BLaER1 (cell line): ENCODE results near the gene PLEKHG4B.
"Not testable (repeated sequence)": the region's sequence is repeated elsewhere in the genome, so short reads cannot be mapped to it uniquely, and the experiment has no call there.

ENCODE experiments used
- H3K27ac ChIP-seq: shearing (Covaris generic); formaldehyde crosslinking; 2 replicates; pipeline ENCODE4 v1.8.1; 2022
- H3K27me3 ChIP-seq: shearing (Covaris generic); formaldehyde crosslinking; 2 replicates; pipeline ENCODE4 v1.8.1; 2022
- H3K36me3 ChIP-seq: shearing (Covaris generic); formaldehyde crosslinking; 2 replicates; pipeline ENCODE4 v1.8.1; 2022
- H3K4me1 ChIP-seq: shearing (Covaris generic); formaldehyde crosslinking; 2 replicates; pipeline ENCODE4 v1.8.1; 2022
- H3K4me2 ChIP-seq: shearing (Covaris generic); formaldehyde crosslinking; 2 replicates; pipeline ENCODE4 v1.8.1; 2022
- H3K4me3 ChIP-seq: shearing (Covaris generic); formaldehyde crosslinking; 2 replicates; pipeline ENCODE4 v1.8.1; 2022
- H3K9ac ChIP-seq: shearing (Covaris generic); formaldehyde crosslinking; 2 replicates; pipeline ENCODE4 v1.8.1; 2022
- H3K9me3 ChIP-seq: shearing (Covaris generic); formaldehyde crosslinking; 2 replicates; pipeline ENCODE4 v1.8.1; 2022
- H4K20me1 ChIP-seq: shearing (Covaris generic); formaldehyde crosslinking; 2 replicates; pipeline ENCODE4 v1.8.1; 2022
- Cebpa-rat ChIP-seq: shearing (Covaris generic); IDR thresholded peaks from 2 replicates; pipeline ENCODE4 v1.8.1; 2022

The PLEKHG4B gene

DNA sequence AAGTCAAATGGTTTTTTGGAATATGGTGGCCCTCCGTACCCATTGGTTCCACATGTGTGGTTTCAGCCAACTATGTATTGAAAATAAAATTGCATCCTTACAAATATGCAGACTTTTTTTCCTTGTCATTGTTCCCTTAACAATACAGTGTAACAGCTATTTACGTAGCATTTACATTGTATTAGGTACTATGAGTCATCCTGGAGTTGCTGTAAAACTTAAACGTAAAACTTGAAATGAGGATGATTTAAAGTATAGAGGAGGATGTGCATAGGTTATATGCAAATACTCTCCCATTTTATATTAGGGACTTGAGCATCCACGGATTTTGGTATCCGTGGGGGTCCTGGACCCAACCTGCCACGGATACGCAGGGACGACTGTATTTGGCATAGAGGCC is 142.5 kb downstream of the PLEKHG4B start:
- Histone ChIP-seq H4K20me1 (peaks cover 38% of the 10 kb centered on the region), H3K4me3 (no peak overlapping the region), H3K4me1 (no peaks in the 10 kb centered on the region), H3K9ac (no peak overlapping the region), H3K9me3 (peaks cover 8% of the 10 kb centered on the region), H3K36me3 (peaks cover 96% of the 10 kb centered on the region), H3K4me2 (no peak overlapping the region), H3K27ac (no peak overlapping the region), H3K27me3 (no peaks in the 10 kb centered on the region)
- no peak for TF ChIP-seq Cebpa-rat

DNA sequence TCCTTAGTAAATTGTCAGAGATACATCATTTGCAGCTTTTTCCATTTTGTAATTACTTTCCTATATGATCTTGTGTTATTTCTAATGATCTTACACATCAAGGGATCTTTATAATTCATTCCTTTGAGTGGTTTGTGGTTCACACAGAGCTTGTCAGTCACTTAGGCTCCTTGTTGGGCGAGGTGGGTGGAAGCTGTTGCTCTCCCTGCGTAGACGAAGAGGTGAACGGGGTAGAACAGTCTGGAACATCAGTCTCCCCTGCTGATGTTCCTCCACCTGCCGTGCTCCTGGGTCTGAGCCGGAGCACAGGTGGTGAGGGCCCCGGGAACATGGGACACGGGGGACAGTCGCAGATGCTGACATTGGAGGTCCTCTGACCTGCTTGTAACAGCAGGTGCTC is 143.6 kb downstream of the PLEKHG4B start:
- H3K4me3 ChIP-seq, H3K9ac ChIP-seq, H3K27ac ChIP-seq, H3K4me2 ChIP-seq, H3K4me1 ChIP-seq, H3K27me3 ChIP-seq: not testable (repeated sequence)
- peaks cover 19% of the 10 kb centered on the region for H3K9me3 ChIP-seq
- H4K20me1 ChIP-seq: peaks cover 27% of the 10 kb centered on the region
- peaks cover 96% of the 10 kb centered on the region for H3K36me3 ChIP-seq

DNA sequence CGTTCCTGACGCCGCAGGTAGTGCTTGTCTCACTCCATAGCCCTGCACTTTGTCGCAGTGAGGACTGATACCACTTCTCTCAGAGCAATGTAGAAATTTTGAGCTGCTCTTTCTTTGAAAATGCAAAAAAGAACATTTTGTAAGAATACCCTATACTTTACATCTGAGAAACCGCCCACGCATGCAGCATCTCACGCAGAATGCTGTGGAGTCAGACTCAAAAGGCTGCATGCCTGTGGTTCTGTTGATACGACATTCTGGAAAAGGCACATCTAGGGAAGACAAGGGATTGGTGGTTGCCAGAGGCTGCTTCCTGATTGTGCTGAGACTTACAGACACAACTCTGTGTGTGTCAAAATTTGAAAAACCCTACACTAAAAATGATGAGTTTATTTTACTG is 146.0 kb downstream of the PLEKHG4B start:
- not testable (repeated sequence) for H3K27ac ChIP-seq, H4K20me1 ChIP-seq, H3K4me1 ChIP-seq, H3K27me3 ChIP-seq, H3K4me2 ChIP-seq, H3K9ac ChIP-seq, H3K4me3 ChIP-seq
- H3K9me3 ChIP-seq: peaks cover 43% of the 10 kb centered on the region
- H3K36me3 ChIP-seq: peaks cover 96% of the 10 kb centered on the region
